Putamen (tissue), 1 donor: ENCODE data around the gene RARG.

Source experiments
- DNase-seq: peaks from one replicate; pipeline ENCODE4 v3.0.0-alpha.2; 2016; ENCODE audit warnings: low spot score

Gene RARG

DNA sequence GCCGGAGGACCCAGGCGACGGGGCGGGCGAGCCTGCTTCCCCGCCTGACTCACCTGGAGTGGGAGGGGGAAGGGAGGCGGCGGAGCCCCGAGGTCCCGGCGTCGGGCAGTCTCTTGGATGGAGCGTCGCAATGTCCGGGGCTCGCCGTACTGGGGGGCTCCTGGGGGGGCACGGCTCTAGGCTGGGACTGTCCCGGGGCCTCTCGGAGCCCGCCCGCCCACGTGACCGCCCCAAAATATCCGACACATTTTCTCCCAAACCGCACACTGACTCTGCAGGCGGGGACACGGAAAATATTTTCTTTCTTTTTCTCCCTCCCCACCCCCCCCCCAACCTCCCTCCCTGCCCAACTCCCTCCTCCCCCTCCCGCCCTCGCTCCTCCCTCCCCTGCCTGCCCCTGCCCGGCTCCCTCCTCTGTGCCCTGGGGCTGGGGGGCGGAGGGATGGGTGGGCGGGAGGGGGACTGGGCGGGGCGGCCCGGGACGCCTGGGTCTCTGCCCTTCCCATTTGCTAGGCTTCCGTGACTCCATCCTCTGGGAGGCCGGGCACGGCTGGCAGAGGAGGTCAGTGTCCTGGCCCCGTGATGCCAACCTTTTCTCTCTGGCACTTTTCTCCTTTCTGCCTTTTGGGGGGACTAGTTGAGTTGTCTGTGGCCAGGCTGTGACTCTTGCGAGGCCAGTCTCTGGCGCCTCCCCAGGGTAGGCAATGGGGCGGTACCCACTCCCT, at the start of gene RARG:
Gene RARG, minus strand, starts transcription at position 289 of the 725 bp plus-strand sequence. CDS start 4,664 bp downstream, outside the sequence.
- DNase-seq, result no peak

DNA sequence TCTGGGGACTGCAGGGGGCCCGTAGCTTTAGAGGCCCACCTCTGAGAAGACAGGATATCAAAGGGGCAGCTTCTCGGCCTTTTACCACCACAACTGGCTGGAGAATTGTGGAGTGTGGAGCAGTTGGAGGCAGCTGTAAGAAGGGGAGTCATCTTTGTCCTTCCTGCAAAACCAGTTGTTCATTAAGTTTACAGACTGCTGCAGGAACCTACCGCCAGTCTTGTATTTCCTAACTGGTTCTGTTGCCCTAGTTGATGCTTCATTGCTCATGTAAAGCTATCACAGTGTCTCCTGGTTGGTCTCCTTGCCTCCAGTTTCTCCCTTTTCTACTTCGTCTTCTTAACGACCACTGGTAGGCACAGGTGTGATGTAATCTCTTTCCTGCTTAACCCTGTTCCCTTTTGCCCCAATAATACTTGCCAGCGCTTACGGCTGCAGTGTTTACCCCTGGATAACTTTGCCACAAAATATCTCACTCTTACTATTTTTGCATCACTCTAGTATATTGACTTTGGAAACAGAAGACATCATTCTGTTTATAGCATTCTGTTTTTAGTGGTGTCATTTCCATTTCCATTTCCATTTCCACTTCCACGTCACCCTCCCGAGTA, 48.0 kb upstream of the RARG start:
- DNase-seq, result no peak

DNA sequence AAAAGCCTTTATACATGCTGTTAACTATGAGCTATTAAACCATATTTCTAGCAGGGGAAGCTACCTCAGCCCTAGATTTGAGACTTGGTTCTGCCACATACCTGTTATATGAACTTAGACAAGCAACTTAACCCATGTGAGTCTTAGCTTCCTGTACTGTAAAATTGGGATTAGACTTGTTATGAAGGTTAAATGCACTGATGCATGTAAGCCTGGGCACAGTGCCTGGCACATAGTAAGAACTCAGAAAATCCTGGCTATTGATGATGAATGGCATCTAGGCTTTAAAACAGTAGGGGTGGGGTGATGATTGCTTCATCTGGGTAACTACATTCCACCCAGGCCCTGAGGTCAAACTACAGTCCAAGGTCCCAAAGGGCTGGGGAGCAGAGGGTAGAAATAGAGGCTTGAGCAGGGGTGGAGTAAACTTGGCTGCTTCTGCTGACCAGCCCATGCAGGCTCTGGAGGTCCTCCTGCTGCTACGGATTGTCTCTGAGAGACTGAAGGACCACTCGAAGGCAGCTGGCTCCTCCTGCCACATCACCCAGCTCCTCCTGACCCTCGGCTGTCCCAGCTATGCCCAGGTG, 47.4 kb upstream of the RARG start:
- no peak for DNase-seq

DNA sequence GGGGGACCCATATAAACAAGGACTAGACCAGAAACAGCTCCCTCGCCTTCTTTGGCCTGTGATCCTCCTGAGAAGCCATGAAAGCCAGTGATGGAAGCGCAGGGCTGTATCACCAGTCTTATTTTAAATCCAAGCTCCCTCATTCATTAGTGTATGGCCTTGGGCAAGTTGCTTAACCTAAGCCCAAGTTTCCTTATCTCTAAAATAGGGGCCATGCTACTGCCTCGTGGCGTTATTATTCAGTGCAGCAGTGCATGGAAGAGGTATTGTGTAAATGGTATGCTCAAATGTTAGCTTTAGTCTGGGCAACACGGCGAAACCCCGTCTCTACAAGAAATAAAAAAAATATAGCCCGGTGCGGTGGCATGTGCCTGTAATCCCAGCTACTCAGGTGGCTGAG, 46.0 kb upstream of the RARG start:
- no peak for DNase-seq

DNA sequence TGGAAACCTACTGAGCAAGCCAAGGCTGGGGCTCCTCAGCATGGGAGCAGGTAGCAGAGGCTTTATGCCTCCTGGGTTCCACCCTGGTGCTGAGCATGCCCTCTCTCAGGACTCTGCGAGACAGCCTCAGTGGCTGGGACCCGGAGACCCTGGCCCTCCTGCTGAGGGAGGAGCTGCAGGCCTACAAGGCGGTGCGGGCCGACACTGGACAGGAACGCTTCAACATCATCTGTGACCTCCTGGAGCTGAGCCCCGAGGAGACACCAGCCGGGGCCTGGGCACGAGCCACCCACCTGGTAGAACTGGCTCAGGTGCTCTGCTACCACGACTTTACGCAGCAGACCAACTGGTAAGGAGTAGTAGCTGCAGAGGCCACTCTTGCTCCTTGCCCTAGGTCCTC, 44.5 kb upstream of the RARG start:
- DNase-seq, result no peak

DNA sequence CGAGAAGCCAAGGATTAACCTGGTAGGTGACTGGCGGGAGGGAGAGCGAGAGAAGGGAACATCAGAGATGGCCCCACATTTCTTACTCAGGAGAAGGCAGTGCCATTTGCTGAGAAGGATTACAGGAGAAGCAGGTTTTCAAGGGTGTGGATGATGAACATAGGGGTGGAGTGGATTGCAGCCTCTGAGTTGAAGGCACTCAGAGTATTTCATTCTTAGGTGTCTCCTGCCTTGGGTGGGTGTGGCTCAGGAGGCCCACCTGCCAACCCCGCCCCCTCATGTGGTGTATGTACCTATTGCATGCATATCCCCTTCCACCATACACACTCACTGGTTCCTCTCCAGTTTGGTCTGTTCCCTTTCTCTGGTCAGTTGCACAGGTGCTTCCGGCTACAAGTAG, 42.4 kb upstream of the RARG start:
- no peak for DNase-seq

DNA sequence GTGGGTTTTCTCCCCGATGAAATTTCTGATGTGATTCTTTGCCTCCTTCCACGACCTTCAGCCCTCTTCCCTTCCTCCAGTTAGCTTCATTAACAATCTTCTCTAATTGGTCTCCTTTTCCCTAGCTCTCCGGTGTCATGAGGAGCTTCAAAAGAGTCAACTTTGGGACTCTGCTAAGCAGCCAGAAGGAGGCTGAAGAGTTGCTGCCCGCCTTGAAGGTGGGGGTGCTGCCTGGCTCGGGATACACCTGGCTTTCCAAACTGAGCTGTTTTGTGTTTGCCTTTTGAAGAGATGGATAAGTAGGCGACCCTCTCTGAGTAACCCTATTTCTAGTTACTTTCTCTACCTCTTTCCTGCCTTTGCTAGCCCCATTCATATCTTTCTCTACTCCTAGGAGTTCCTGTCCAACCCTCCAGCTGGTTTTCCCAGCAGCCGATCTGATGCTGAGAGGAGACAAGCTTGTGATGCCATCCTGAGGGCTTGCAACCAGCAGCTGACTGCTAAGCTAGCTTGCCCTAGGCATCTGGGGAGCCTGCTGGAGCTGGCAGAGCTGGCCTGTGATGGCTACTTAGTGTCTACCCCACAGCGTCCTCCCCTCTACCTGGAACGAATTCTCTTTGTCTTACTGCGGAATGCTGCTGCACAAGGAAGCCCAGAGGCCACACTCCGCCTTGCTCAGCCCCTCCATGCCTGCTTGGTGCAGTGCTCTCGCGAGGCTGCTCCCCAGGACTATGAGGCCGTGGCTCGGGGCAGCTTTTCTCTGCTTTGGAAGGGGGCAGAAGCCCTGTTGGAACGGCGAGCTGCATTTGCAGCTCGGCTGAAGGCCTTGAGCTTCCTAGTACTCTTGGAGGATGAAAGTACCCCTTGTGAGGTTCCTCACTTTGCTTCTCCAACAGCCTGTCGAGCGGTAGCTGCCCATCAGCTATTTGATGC, 36.9 kb upstream of the RARG start:
- no peak for DNase-seq

DNA sequence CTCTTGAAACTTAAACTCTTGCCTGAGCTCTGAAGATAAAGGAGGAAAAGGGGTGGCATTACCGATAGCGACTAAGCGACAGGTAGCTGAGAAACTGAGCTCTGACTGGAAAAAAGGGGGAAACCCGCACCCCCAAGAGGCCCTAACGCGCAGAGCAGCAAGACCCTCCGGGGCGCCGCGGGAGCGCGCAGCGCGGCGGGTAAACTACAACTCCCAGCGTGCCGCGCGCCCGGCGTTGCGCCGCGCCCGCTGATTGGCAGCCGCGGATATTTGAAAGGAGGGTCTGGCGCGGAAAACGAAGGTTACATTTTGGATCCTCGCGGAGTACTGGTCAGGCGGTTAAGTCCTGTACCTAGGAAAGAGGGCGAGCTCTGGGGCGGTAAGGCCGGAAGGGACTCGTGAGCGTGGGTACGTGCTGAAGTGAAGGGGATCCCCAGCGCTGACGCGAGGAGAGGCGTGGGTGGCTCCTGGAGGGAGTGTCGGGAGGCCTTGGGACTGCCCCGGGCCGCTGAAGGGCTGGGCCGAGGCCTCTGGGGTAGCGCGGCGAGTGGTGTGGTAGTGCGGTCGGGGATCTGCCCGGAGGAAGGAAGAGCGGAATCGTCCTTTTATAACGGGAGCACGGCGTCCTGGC, 36.1 kb upstream of the RARG start, which contains the start of gene ESPL1:
Gene ESPL1, plus strand, starts transcription at position 301 of the 631 bp plus-strand sequence. CDS start 468 bp downstream, outside the sequence.
- peak; percentile 67 for DNase-seq

DNA sequence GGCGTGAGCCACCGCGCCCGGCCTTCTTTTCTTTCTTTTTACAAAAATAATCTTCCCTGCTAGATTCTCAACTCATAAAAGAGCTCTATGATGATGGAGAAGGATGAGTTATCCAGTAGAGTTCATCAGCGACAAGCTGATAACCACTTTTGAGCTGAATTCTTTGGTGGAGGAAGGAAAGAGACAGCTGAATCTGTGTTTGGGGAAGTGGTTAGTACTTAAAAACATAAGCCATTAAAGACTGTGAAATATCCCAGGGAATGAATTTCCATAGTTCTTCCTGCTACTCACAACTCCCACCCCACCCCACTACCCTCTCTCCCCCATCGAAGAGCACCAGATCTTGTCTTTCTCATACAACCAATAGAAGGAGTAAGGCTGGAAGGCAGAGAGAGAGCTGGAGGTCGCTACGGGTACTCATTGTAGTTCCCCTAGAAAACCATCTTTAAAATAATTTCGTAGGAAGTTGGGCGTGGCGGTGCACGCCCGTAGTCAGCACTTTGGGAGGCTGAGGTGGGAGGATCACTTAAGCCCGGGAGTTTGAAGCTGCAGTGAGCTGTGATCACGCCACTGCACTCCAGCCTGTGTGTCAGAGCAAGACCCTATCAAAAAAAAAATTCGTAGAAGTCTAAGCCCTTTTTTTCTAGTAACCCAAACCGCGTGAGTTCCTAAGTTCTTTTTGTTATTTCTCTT, 35.4 kb upstream of the RARG start:
- no peak for DNase-seq

DNA sequence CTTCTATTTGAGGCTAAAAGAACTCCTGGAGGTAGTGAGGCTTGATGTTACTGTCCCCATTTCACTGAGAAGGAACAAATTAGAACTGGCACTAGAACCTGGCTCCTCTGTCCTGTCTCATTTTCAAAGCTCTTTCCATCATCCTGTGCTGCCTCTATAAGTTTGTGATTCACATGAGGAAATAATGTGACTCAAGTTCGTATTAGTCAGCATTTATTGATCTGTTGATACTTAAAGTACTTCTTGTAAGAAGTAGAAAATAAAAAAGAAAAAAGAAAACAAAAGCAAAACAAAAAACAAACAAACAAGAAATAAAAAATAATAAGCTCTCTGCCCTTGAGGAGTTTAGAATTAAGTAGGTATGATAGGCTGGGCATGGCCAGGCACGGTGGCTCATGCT, 33.8 kb upstream of the RARG start:
- no peak for DNase-seq

DNA sequence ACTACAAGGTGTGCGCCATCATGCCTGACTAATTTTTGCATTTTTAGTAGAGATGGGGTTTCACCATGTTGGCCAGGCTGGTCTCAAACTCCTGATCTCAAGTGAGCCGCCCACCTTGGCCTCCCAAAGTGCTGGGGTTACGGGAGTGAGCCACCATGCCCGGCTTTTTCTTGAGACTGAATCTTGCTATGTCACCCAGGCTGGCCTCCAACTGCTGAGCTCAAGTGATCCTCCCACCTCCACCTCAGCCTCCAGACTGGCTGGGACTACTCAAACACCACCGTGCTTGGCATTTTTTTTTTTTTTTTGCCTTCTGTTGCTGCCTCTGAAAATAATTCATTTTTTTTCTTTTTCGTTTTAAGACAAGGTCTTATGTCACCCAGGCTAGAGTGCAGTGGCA, 27.9 kb upstream of the RARG start:
- DNase-seq, result no peak

DNA sequence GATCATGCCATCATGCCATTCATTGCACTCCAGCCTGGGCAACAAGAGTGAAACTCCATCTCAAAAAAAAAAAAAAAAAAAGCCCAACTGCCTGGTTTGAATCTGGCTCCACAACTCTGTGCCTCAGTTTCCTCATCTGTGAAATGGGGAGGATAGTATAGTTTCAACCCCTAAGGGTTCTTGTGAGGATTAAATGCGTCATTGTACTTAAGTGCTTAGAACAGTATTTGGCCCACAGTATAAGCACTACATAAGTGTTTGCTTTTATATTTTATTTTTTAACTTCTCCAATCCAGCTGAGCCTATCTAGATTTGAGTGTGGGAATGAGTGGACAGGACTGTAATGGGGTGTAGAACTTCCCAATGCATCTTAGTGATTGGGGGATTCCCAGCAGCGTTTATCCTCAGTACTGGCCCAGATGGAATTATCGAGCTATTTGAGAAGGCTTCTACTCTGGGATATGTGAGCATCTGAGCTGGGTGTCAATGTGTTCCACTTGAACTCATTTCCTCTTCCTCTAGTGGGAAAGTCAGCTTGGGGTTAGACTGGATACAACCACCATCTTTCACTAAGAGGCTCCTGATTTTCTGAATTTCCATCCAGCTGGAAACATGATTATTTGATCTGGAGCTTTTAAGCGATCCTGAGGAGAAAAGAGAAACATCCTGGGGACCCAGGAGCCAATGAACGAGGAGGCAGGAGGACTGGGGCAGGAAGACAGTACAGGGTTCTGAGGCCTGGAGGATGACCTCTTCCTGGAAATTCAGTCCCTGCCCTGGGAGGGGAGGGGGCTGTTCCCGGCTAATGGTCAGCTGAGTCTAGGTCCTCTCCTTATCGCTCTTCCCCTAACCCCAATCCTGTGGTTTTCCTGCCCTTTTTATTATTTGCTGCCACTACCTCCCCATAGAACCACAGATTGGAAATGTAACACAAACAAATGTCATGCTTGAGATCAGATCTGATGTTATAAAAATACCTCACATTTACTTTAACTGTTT, 26.8 kb upstream of the RARG start:
- no peak for DNase-seq

DNA sequence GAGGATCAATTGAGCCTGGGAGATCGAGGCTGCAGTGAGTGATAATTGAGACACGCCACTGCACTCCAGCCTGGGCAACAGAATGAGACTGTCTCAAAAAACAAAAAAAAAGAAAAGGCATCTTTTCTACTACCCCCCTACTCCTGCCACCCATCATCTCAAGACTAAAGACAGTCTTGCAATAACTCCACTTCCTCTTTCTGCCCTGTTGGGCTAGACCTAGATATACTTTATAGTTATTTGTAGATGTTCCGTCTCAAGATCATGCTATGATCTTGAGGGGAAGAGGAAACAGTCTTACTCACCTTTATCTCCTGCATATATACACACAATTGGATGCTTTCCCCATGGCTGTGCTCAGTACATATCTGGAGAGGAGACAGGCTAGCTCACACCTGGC, 24.0 kb upstream of the RARG start:
- DNase-seq, result no peak

DNA sequence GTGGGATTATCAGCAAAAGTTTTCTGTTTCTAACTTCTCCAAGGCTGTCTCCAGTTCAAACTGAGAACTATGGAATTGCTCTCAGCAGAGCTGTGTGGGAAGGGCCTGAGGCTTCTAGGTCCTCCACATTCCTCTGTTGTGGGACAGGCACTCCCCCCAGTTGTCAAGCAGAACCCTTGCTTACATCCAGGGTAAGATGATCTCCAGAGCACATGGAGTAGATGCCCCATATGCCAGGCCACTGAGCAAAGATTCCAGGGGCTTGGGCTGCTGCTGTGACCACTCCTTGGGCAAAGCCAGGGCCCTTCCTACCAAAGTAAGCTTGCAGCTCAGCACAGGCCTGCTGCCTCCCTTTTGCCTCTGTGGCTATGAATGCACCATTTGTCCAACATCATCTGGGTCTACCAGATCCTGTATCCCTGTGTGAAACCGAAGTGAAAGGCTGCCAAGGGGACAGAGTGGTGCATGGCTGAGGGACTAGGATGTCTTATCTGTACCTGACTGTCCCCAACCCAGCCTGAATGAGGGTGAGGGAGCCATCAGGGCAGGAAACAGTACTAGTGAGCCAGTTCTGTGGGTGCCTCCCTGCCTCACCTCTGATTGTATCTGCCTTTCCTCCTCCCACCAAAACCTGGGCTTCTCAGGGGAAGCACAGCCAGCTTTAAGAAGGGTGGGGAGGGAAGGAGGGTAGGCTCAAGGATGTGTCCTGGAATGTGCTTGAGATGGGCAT, 23.0 kb upstream of the RARG start:
- DNase-seq, result no peak

DNA sequence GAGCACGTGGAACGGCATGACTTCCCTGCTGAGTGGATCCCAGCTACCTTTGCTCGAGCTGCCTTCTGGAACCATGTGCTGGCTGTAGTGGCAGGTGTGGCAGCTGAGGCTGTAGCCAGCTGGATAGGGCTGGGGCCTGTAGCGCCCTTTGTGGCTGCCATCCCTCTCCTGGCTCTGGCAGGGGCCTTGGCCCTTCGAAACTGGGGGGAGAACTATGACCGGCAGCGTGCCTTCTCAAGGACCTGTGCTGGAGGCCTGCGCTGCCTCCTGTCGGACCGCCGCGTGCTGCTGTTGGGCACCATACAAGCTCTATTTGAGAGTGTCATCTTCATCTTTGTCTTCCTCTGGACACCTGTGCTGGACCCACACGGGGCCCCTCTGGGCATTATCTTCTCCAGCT, 21.3 kb upstream of the RARG start:
- DNase-seq, result no peak

DNA sequence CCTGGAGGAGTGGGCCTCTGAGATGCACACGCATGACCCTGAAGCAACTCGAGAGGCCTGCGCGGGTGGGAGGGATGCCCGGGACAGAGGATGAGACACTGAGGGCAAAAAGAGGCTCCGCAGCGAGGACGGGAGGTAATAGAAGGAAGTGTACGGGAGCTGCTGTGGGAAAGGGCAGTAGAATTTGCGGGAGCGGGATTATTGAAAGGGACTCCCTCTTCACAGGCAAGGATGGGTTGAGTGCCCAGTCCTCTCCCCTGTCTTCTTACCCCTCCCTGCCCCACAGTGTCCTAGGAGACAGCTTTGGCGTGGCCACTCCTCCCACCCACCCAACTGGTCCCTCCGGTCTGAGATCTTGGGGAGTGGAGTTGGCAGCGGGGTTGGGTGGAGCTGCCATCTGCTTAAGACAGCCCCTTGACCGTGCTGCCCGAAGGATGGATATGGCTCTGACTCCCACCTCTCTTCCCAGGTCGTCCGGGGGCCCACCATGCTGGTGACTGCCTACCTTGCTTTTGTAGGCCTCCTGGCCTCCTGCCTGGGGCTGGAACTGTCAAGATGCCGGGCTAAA, 20.4 kb upstream of the RARG start:
- no peak for DNase-seq

DNA sequence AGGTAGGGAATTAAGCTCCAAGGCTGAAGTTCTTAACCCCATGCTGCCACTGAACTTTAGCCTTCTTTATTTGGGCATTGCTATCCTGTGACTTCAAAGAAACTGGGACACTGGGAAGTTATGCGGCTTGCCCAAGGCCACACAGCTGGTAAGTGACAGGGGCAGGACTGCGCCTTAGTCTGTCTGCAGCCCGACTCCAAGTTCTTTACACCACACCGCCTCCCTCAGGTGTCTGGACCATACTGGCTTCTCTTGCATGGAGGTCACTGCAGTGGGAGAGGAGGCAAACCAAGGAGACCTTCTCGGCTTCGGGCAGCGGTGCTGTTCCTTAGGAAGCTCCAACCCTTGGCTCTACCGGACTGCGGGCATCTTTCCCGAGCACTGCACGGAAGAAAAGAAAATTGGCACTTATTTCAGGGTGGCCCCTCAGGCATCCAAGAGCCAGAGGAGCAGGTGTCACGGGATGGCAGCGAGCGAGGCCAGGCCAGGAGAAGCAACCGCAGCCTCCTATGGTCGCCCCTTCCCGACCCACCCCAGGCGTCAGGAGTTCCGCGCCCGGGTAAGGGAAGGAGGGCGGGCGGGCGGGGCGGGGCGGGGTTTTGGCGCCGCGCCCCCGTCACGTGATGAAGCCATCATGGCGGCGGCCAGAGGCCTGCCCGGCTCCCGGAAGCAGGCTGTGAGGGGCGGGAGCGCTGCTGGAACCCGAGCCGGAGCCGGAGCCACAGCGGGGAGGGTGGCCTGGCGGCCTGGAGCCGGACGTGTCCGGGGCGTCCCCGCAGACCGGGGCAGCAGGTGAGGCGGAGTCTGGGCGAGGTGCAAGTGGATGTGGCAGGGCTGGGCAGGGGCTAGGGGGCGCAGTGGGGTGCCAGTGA, 19.7 kb upstream of the RARG start:
- peak; percentile 78 for DNase-seq

DNA sequence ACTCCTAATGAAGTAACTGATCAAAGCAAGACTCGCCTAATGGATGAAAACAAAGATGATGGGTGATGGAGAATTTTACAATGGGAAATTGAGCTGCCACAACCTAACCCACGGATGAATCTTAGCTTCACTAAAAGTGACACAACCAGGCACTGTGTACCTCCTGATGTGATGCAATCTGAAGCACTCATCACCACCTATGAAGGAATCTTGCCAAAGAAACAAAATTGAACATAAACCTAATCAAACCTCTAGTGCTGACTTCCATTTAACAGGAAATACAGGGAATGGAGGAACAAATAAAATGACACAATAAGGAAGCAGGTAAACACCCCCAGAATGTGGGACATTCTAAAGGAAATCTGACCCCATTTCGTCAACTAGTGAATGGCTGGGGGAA, 13.3 kb upstream of the RARG start:
- no peak for DNase-seq
